HepG2 (cell line): ENCODE data around the gene CTNNAL1. TPM values are rescaled to one million over a fixed set of nuclear protein-coding genes. Genes with fewer than 3 reads are reported as not detected.

Source experiments
- GABPB1 ChIP-seq: IDR thresholded peaks from 2 replicates; pipeline ENCODE4 v1.6.1; 2016; ENCODE audit warnings: mild to moderate bottlenecking, missing genetic modification reagents, moderate library complexity, missing compliant biosample characterization
- GFI1 ChIP-seq: sonication (generic); formaldehyde crosslinking; IDR thresholded peaks from 2 replicates; pipeline ENCODE4 v1.5.0; 2020; ENCODE audit warnings: missing genetic modification reagents, mild to moderate bottlenecking, borderline replicate concordance
- IRF1 ChIP-seq: sonication (generic); formaldehyde crosslinking; IDR thresholded peaks from 2 replicates; pipeline ENCODE4 v1.4.0; 2020; ENCODE audit warnings: low read depth, mild to moderate bottlenecking, missing genetic modification reagents
- KAT7 ChIP-seq: IDR thresholded peaks from 2 replicates; pipeline ENCODE4 v1.6.1; 2018; ENCODE audit warnings: borderline replicate concordance, missing compliant biosample characterization
- MAFG ChIP-seq: sonication (generic); formaldehyde crosslinking; IDR thresholded peaks from 2 replicates; pipeline ENCODE4 v1.5.1; 2020; ENCODE audit warnings: mild to moderate bottlenecking, missing genetic modification reagents
- NR2F6 ChIP-seq, 2 experiments: IDR thresholded peaks; 2 replicates each; pipeline ENCODE4 v1.6.1; 2016; ENCODE audit warnings: antibody characterized with exemption in 1 of 2, mild to moderate bottlenecking in 1 of 2
- POLR2AphosphoS5 ChIP-seq: IDR thresholded peaks from 2 replicates; pipeline ENCODE4 v1.6.1; 2012; ENCODE audit warnings: low read depth, low read length
- SALL1 ChIP-seq: sonication (generic); formaldehyde crosslinking; IDR thresholded peaks from 2 replicates; pipeline ENCODE4 v1.8.0; 2022; ENCODE audit warnings: mild to moderate bottlenecking, missing genetic modification reagents
- SKI ChIP-seq: fragments of 450-650 bp; IDR thresholded peaks from one replicate; pipeline ENCODE4 v1.6.1; 2018; ENCODE audit warnings: mild to moderate bottlenecking; ENCODE audit not compliant: partially characterized antibody
- ZFP82 ChIP-seq: sonication (generic); formaldehyde crosslinking; IDR thresholded peaks from 2 replicates; pipeline ENCODE4 v1.5.1; 2020; ENCODE audit warnings: mild to moderate bottlenecking, missing genetic modification reagents, borderline replicate concordance
- ZNF564 ChIP-seq: sonication (generic); formaldehyde crosslinking; IDR thresholded peaks from 2 replicates; pipeline ENCODE4 v1.8.1; 2023; ENCODE audit warnings: mild to moderate bottlenecking, missing genetic modification reagents
- ZNF747 ChIP-seq: sonication (generic); formaldehyde crosslinking; IDR thresholded peaks from 2 replicates; pipeline ENCODE4 v1.8.1; 2023; ENCODE audit warnings: missing genetic modification reagents, mild to moderate bottlenecking, borderline replicate concordance
- ZNF790 ChIP-seq: sonication (generic); formaldehyde crosslinking; IDR thresholded peaks from 2 replicates; pipeline ENCODE4 v1.8.0; 2022; ENCODE audit warnings: missing genetic modification reagents, mild to moderate bottlenecking, borderline replicate concordance
- ZNF816 ChIP-seq: sonication (generic); formaldehyde crosslinking; IDR thresholded peaks from 2 replicates; pipeline ENCODE4 v1.8.0; 2022; ENCODE audit warnings: missing genetic modification reagents, mild to moderate bottlenecking, borderline replicate concordance
- ZNF850 ChIP-seq: sonication (generic); formaldehyde crosslinking; conservative IDR thresholded peaks from 2 replicates; pipeline ENCODE4 v1.9.0; 2021; ENCODE audit warnings: mild to moderate bottlenecking, missing genetic modification reagents
- polyA plus RNA-seq, 8 experiments: library from polyadenylated mRNA; depleted of rRNA in 3 of 8; stranded (reverse) in 7 of 8; unstranded in 1 of 8; fragments of >200 nt; fragmentation: Illumina TruSeq in 4 of 8; extraction: Trizol in 4 of 8; gene quantifications; 2 replicates each; pipeline versions ENCODE4 v1.2.1 to v1.2.3, GENCODE V29; 2011 to 2016; ENCODE audit warnings: low read depth in 4 of 8, missing spikeins in 1 of 8, mixed read lengths in 1 of 8; ENCODE audit not compliant: insufficient read depth in 1 of 8
- total RNA-seq, 5 experiments: library from RNA; depleted of rRNA; stranded (reverse); fragments of >200 nt; fragmentation: Illumina TruSeq; extraction: Trizol; gene quantifications; 2 replicates each; pipeline ENCODE4 v1.2.3, GENCODE V29; 2016; ENCODE audit warnings: low read depth in 1 of 5
- TF ChIP-seq, protein P1 (sequence below): sonication (generic); formaldehyde crosslinking; IDR thresholded peaks from 2 replicates; pipeline ENCODE4 v1.5.0; 2020; ENCODE audit warnings: mild to moderate bottlenecking, missing genetic modification reagents
- TF ChIP-seq, protein P2 (sequence below): sonication (generic); formaldehyde crosslinking; IDR thresholded peaks from 2 replicates; pipeline ENCODE4 v1.5.0; 2020; ENCODE audit warnings: mild to moderate bottlenecking, missing genetic modification reagents
- TF ChIP-seq, protein P3 (sequence below): sonication (generic); formaldehyde crosslinking; conservative IDR thresholded peaks from 2 replicates; pipeline ENCODE4 v1.4.0; 2020; ENCODE audit warnings: missing genetic modification reagents
- TF ChIP-seq, protein P4 (sequence below): IDR thresholded peaks from 2 replicates; pipeline ENCODE4 v1.6.1; 2016; ENCODE audit warnings: low read depth, borderline replicate concordance
- TF ChIP-seq, protein P5 (sequence below): IDR thresholded peaks from 2 replicates; pipeline ENCODE4 v1.6.1; 2012; ENCODE audit warnings: inconsistent platforms

The CTNNAL1 gene
- total and polyA plus RNA-seq, 2 of the 13 experiments (the other 11 are each of a cell fraction or from before 2014, with no cell fraction given), result 32.0 to 162 TPM

DNA sequence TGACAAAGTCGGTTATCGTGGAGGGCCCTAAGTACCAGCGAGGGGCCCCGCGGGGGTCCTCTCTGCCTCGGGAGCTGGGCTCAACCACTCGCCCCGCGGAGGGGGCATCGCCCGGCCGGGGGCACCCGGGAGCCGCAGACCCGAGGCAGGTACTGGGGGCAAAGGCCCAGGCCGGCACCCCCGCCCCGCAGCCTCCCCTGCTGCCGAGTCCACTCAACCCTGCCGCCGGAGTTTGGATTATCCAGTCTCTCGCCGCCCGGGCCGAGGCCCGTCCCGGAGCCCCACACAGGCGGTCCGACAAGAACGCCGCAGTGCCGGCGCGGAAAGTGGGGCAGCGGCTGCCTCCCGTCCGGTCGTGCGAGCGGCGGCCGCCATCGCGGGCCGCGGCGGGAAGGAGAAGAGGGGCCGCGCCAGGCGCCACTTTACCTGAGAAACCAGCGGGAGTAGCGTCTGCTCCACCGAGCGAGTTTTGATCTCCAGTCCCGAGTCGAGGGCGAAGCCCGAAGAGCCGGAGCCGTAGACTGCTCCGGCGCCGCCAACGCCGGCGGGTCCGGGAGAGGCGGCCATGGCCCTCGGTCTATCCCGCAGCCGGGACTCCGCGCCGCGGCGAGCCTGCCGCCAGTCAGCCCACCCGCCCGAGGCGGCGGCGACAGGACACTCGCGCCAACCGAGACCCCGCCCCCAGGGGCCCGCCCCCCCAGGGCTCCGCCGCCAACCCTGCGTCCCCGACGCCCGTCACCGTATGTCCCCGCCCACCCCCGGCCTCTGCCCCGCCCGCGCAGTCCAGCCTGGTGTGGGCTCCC, at the start of gene CTNNAL1 (continued):
- TF ChIP-seq SKI (peak; percentile 52), NR2F6 (IDR thresholded peaks at IDR 0.05) (no peak), NR2F6 (CRISPR knock-in tag; IDR thresholded peaks at IDR 0.05) (no peak), POLR2AphosphoS5 (peak; percentile 50), ZNF850 (CRISPR knock-in tag) (peak; percentile 59; the same call in 1 of the 2 replicates), MAFG (0 out of 2 replicates have a peak, but pooled peaks have one; percentile 31), ZNF564 (peak; percentile 31; the same call in 1 of the 2 replicates), KAT7 (CRISPR knock-in tag) (0 out of 2 replicates have a peak, but pooled peaks have one; percentile 49), ZNF790 (CRISPR knock-in tag) (peak; percentile 77; the same call in 1 of the 2 replicates), GABPB1 (CRISPR knock-in tag) (peak; percentile 34; the same call in 1 of the 2 replicates), GFI1 (CRISPR knock-in tag) (peak; percentile 18; the same call in 1 of the 2 replicates), ZNF747 (CRISPR knock-in tag) (peak; percentile 28; the same call in 1 of the 2 replicates), ZFP82 (CRISPR knock-in tag) (peak; percentile 83; the same call in 1 of the 2 replicates), SALL1 (CRISPR knock-in tag) (peak; percentile 17; the same call in 1 of the 2 replicates), IRF1 (CRISPR knock-in tag) (0 out of 2 replicates have a peak, but pooled peaks have one; percentile 62), ZNF816 (CRISPR knock-in tag) (0 out of 2 replicates have a peak, but pooled peaks have one; percentile 57)
- TF ChIP-seq, protein P1, sequence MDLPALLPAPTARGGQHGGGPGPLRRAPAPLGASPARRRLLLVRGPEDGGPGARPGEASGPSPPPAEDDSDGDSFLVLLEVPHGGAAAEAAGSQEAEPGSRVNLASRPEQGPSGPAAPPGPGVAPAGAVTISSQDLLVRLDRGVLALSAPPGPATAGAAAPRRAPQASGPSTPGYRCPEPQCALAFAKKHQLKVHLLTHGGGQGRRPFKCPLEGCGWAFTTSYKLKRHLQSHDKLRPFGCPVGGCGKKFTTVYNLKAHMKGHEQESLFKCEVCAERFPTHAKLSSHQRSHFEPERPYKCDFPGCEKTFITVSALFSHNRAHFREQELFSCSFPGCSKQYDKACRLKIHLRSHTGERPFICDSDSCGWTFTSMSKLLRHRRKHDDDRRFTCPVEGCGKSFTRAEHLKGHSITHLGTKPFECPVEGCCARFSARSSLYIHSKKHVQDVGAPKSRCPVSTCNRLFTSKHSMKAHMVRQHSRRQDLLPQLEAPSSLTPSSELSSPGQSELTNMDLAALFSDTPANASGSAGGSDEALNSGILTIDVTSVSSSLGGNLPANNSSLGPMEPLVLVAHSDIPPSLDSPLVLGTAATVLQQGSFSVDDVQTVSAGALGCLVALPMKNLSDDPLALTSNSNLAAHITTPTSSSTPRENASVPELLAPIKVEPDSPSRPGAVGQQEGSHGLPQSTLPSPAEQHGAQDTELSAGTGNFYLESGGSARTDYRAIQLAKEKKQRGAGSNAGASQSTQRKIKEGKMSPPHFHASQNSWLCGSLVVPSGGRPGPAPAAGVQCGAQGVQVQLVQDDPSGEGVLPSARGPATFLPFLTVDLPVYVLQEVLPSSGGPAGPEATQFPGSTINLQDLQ (CRISPR knock-in tag), result 0 out of 2 replicates have a peak, but pooled peaks have one; percentile 17
- TF ChIP-seq, protein P2, sequence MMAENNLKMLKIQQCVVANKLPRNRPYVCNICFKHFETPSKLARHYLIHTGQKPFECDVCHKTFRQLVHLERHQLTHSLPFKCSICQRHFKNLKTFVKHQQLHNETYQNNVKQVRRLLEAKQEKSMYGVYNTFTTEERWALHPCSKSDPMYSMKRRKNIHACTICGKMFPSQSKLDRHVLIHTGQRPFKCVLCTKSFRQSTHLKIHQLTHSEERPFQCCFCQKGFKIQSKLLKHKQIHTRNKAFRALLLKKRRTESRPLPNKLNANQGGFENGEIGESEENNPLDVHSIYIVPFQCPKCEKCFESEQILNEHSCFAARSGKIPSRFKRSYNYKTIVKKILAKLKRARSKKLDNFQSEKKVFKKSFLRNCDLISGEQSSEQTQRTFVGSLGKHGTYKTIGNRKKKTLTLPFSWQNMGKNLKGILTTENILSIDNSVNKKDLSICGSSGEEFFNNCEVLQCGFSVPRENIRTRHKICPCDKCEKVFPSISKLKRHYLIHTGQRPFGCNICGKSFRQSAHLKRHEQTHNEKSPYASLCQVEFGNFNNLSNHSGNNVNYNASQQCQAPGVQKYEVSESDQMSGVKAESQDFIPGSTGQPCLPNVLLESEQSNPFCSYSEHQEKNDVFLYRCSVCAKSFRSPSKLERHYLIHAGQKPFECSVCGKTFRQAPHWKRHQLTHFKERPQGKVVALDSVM (CRISPR knock-in tag), result no peak
- TF ChIP-seq, protein P3, sequence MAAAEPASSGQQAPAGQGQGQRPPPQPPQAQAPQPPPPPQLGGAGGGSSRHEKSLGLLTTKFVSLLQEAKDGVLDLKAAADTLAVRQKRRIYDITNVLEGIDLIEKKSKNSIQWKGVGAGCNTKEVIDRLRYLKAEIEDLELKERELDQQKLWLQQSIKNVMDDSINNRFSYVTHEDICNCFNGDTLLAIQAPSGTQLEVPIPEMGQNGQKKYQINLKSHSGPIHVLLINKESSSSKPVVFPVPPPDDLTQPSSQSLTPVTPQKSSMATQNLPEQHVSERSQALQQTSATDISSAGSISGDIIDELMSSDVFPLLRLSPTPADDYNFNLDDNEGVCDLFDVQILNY, result 0 out of 2 replicates have a peak, but pooled peaks have one; percentile 14
- TF ChIP-seq, protein P4, sequence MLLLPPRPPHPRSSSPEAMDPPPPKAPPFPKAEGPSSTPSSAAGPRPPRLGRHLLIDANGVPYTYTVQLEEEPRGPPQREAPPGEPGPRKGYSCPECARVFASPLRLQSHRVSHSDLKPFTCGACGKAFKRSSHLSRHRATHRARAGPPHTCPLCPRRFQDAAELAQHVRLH (CRISPR knock-in tag), result no peak
- TF ChIP-seq, protein P5, sequence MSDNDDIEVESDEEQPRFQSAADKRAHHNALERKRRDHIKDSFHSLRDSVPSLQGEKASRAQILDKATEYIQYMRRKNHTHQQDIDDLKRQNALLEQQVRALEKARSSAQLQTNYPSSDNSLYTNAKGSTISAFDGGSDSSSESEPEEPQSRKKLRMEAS, result peak; percentile 57; the same call in 1 of the 2 replicates
